GM12865 (cell line): ENCODE data around the gene SYDE1.
"Not testable (repeated sequence)": the region's sequence is repeated elsewhere in the genome, so short reads cannot be mapped to it uniquely, and the experiment has no call there.

ENCODE experiments used
- DNase-seq: peaks from one replicate; pipeline ENCODE4 v3.0.0; 2010; ENCODE audit warnings: low read depth
- H3K4me3 ChIP-seq: 2 replicates; pipeline ENCODE4 v1.5.1; 2011; ENCODE audit warnings: mild to moderate bottlenecking, low read depth, low read length, control low read depth
- CTCF ChIP-seq: IDR thresholded peaks from 2 replicates; pipeline ENCODE4 v1.5.1; 2011; ENCODE audit warnings: low read length, control low read depth, low read depth, inconsistent platforms; ENCODE audit not compliant: insufficient read depth; ENCODE audit errors: missing control alignments

SYDE1 gene

GRCh38 chr19:15107061-15108010 lies at the start of gene SYDE1:
TSS of gene SYDE1 (plus strand) at chr19:15107401. CDS start at chr19:15107434, 33 bp downstream.
- no peak for DNase-seq
- no peak for TF ChIP-seq CTCF
- no peak within 1 kb of the TSS for H3K4me3 ChIP-seq

- DNase-seq: no peak
- no peak for TF ChIP-seq CTCF
- no peak overlapping the region for H3K4me3 ChIP-seq
These were observed 45.2 kb upstream of the SYDE1 start for GRCh38 chr19:15062036-15062435.

GRCh38 chr19:15070386-15070785 lies 36.8 kb upstream of the SYDE1 start:
- not testable (repeated sequence) for DNase-seq, H3K4me3 ChIP-seq

GRCh38 chr19:15072930-15073647 lies 34.1 kb upstream of the SYDE1 start:
- TF ChIP-seq CTCF: no peak
- no peak overlapping the region for H3K4me3 ChIP-seq
- DNase-seq: no peak

GRCh38 chr19:15074371-15074770 lies 32.8 kb upstream of the SYDE1 start:
- no peak for TF ChIP-seq CTCF
- no peak overlapping the region for H3K4me3 ChIP-seq
- no peak for DNase-seq

GRCh38 chr19:15075806-15076205 lies 31.4 kb upstream of the SYDE1 start:
- no peak for TF ChIP-seq CTCF
- H3K4me3 ChIP-seq: no peak overlapping the region
- DNase-seq: no peak

GRCh38 chr19:15080002-15080401 lies 27.2 kb upstream of the SYDE1 start:
- H3K4me3 ChIP-seq, DNase-seq: not testable (repeated sequence)
